H9 (cell line): ENCODE measurements around the gene ARHGEF25. TPM values are rescaled to one million over a fixed set of nuclear protein-coding genes. Genes with fewer than 3 reads are reported as not detected.

ENCODE experiments used
- DNase-seq: peaks from one replicate; pipeline ENCODE4 v3.0.0-alpha.2; 2017
- H2AFZ ChIP-seq: one replicate; pipeline ENCODE4 v1.6.1; 2013; ENCODE audit warnings: mild to moderate bottlenecking, low read length, control low read depth, moderate library complexity
- H2AK5ac ChIP-seq: 2 replicates; pipeline ENCODE4 v1.6.1; 2013; ENCODE audit warnings: low read length, control low read depth, mixed read lengths; ENCODE audit not compliant: insufficient read length
- H2BK120ac ChIP-seq: one replicate; pipeline ENCODE4 v1.6.1; 2013; ENCODE audit warnings: low read depth, mild to moderate bottlenecking, low read length, control low read depth, inconsistent platforms; ENCODE audit not compliant: poor library complexity, severe bottlenecking
- H2BK12ac ChIP-seq: 2 replicates; pipeline ENCODE4 v1.6.1; 2013; ENCODE audit warnings: low read length, control low read depth, mixed read lengths, low read depth; ENCODE audit not compliant: insufficient read length
- H2BK15ac ChIP-seq: 2 replicates; pipeline ENCODE4 v1.6.1; 2013; ENCODE audit warnings: low read depth, low read length, control low read depth
- H2BK20ac ChIP-seq: one replicate; pipeline ENCODE4 v1.6.1; 2013; ENCODE audit warnings: low read depth, mild to moderate bottlenecking, low read length, control low read depth, inconsistent platforms; ENCODE audit not compliant: poor library complexity, severe bottlenecking
- H2BK5ac ChIP-seq: 2 replicates; pipeline ENCODE4 v1.6.1; 2013; ENCODE audit warnings: low read length, control low read depth, mixed read lengths; ENCODE audit not compliant: insufficient read length
- H3K14ac ChIP-seq: 2 replicates; pipeline ENCODE4 v1.6.1; 2013; ENCODE audit warnings: low read length, control low read depth; ENCODE audit not compliant: insufficient read depth
- H3K18ac ChIP-seq: 2 replicates; pipeline ENCODE4 v1.6.1; 2013; ENCODE audit warnings: low read depth, mild to moderate bottlenecking, mixed read lengths, low read length, control low read depth; ENCODE audit not compliant: insufficient read length
- H3K23ac ChIP-seq: 2 replicates; pipeline ENCODE4 v1.6.1; 2013; ENCODE audit warnings: low read length, control low read depth, mixed read lengths, low read depth; ENCODE audit not compliant: insufficient read length
- H3K23me2 ChIP-seq: 2 replicates; pipeline ENCODE4 v1.6.1; 2013; ENCODE audit warnings: low read depth, mild to moderate bottlenecking, mixed read lengths, low read length, control low read depth; ENCODE audit not compliant: insufficient read length, poor library complexity, severe bottlenecking
- H3K27ac ChIP-seq: 2 replicates; pipeline ENCODE4 v1.5.1; 2013; ENCODE audit warnings: low read length, control low read depth, mixed read lengths, low read depth; ENCODE audit not compliant: insufficient read length
- H3K27me3 ChIP-seq: 2 replicates; pipeline ENCODE4 v1.6.1; 2013; ENCODE audit warnings: low read length, control low read depth, inconsistent platforms; ENCODE audit not compliant: insufficient read depth
- H3K4ac ChIP-seq: 2 replicates; pipeline ENCODE4 v1.6.1; 2013; ENCODE audit warnings: low read depth, mild to moderate bottlenecking, control low read depth, inconsistent platforms, low read length, moderate library complexity
- H3K4me1 ChIP-seq: 2 replicates; pipeline ENCODE4 v1.6.1; 2013; ENCODE audit warnings: low read length, control low read depth, inconsistent platforms; ENCODE audit not compliant: insufficient read depth
- H3K4me2 ChIP-seq: 2 replicates; pipeline ENCODE4 v1.6.1; 2013; ENCODE audit warnings: low read length, control low read depth, mixed read lengths; ENCODE audit not compliant: insufficient read length, insufficient read depth
- H3K56ac ChIP-seq: 2 replicates; pipeline ENCODE4 v1.6.1; 2013; ENCODE audit warnings: low read depth, mild to moderate bottlenecking, mixed read lengths, low read length, control low read depth; ENCODE audit not compliant: insufficient read length
- H3K79me1 ChIP-seq: 2 replicates; pipeline ENCODE4 v1.6.1; 2013; ENCODE audit warnings: low read depth, mild to moderate bottlenecking, moderate library complexity, low read length, control low read depth, inconsistent platforms; ENCODE audit not compliant: insufficient read depth, poor library complexity, severe bottlenecking
- H3K79me2 ChIP-seq: 2 replicates; pipeline ENCODE4 v1.6.1; 2013; ENCODE audit warnings: low read length, control low read depth, inconsistent platforms; ENCODE audit not compliant: insufficient read depth
- H3K9ac ChIP-seq: 2 replicates; pipeline ENCODE4 v1.6.1; 2013; ENCODE audit warnings: low read length, control low read depth, mixed read lengths; ENCODE audit not compliant: insufficient read length; ENCODE audit errors: extremely low read depth
- H3K9me3 ChIP-seq: one replicate; pipeline ENCODE4 v1.6.1; 2013; ENCODE audit warnings: low read depth, low read length, inconsistent platforms; ENCODE audit not compliant: control insufficient read depth
- H3T11ph ChIP-seq: one replicate; pipeline ENCODE4 v1.6.1; 2013; ENCODE audit warnings: mild to moderate bottlenecking, low read length, control low read depth, inconsistent platforms
- H4K20me1 ChIP-seq: one replicate; pipeline ENCODE4 v1.6.1; 2013; ENCODE audit not compliant: control insufficient read depth, insufficient read length, insufficient read depth
- H4K5ac ChIP-seq: 2 replicates; pipeline ENCODE4 v1.6.1; 2013; ENCODE audit warnings: low read depth, mild to moderate bottlenecking, mixed read lengths, low read length, control low read depth; ENCODE audit not compliant: insufficient read length
- H4K8ac ChIP-seq: replicated peaks from 2 replicates; pipeline ENCODE4 v1.6.1; 2013; ENCODE audit warnings: low read length, control low read depth, mixed read lengths, low read depth; ENCODE audit not compliant: insufficient read length
- H4K91ac ChIP-seq: 2 replicates; pipeline ENCODE4 v1.6.1; 2013; ENCODE audit warnings: low read depth, mild to moderate bottlenecking, moderate library complexity, mixed read lengths, low read length, control low read depth; ENCODE audit not compliant: insufficient read length
- H3K27ac Mint-ChIP-seq, 3 experiments: 2 replicates in 2 of 3; 3 replicates in 1 of 3; pipeline ENCODE4 v1.8.0; 2020 to 2021; ENCODE audit warnings: mixed read lengths in 3 of 3, mild to moderate bottlenecking in 1 of 3, moderate library complexity in 1 of 3
- H3K27me3 Mint-ChIP-seq: 2 replicates; pipeline ENCODE4 v1.8.0; 2021; ENCODE audit warnings: low read depth, mild to moderate bottlenecking, moderate library complexity, mixed read lengths
- H3K36me3 Mint-ChIP-seq, 3 experiments: 2 replicates in 2 of 3; 3 replicates in 1 of 3; pipeline ENCODE4 v1.8.0; 2020 to 2021; ENCODE audit warnings: low read depth in 3 of 3, mixed read lengths in 3 of 3; ENCODE audit not compliant: insufficient read depth in 1 of 3
- H3K4me1 Mint-ChIP-seq, 2 experiments: 2 replicates each; pipeline ENCODE4 v1.8.0; 2020; ENCODE audit warnings: mixed read lengths in 2 of 2
- H3K4me3 Mint-ChIP-seq, 2 experiments: 2 replicates in 1 of 2; 3 replicates in 1 of 2; pipeline ENCODE4 v1.8.0; 2020 to 2021; ENCODE audit warnings: mild to moderate bottlenecking in 2 of 2, mixed read lengths in 2 of 2, moderate library complexity in 1 of 2
- H3K9me3 Mint-ChIP-seq, 2 experiments: 2 replicates in 1 of 2; 3 replicates in 1 of 2; pipeline ENCODE4 v1.8.0; 2020; ENCODE audit warnings: mild to moderate bottlenecking in 2 of 2, mixed read lengths in 2 of 2, moderate library complexity in 1 of 2
- WGBS: extraction: QIAGEN DNeasy Blood & Tissue Kit; methylation state at CpG from one replicate; pipeline ENCODE4 v1.1.7; 2013; ENCODE audit warnings: missing lambda C conversion rate, low lambda C conversion rate, mixed read lengths; ENCODE audit not compliant: insufficient read length; ENCODE audit errors: extremely low coverage; 5-methylcytosine and 5-hydroxymethylcytosine counted together
- total RNA-seq: library from RNA; stranded (reverse); gene quantifications from 2 replicates; pipeline ENCODE4 v1.2.1, GENCODE V29; 2021
- TF ChIP-seq, protein P1 (sequence below): fragments of 200-600 bp; sonication (generic); conservative IDR thresholded peaks from 3 replicates; pipeline ENCODE4 v1.8.0; 2021; ENCODE audit warnings: antibody characterized with exemption, mild to moderate bottlenecking

Gene ARHGEF25
- total RNA-seq, 1 experiment from 2014 or later: 22.6 TPM

DNA sequence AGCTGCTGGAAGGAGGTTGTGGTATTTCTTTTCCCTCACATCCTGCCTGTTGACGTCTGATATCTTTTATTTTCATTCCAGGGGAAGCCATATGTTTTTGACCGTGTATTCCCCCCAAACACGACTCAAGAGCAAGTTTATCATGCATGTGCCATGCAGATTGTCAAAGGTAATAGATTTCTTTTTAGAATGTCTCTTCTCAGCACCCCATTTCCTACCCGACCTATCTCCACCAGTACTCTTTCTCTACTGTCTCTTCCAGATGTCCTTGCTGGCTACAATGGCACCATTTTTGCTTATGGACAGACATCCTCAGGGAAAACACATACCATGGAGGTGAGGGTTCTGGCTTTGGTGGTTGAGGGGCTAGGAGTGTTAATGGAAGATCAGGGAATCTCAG lies 47.9 kb upstream of the ARHGEF25 start:
- H3K4ac ChIP-seq: no peak overlapping the region
- no peak for DNase-seq
- no peak overlapping the region for H2AFZ ChIP-seq
- H4K20me1 ChIP-seq: no peaks in the 10 kb centered on the region
- H3K9ac ChIP-seq: no peak overlapping the region
- H3K27me3 ChIP-seq: no peaks in the 10 kb centered on the region
- no peaks in the 10 kb centered on the region for H3K79me1 ChIP-seq
- Mint-ChIP-seq H3K27me3 (no peaks in the 10 kb centered on the region), H3K9me3 (no peaks in the 10 kb centered on the region), H3K4me1 (no peaks in the 10 kb centered on the region), H3K36me3 (peaks cover 13 to 29% (median 28%) of the 10 kb centered on the region in 3 experiments; a peak in 6 of 7 replicates), H3K4me3 (no peak overlapping the region), H3K27ac (peak overlapping the region in 1 of 3 experiments; percentile 19; a peak in 1 of 7 replicates)
- no peak overlapping the region for H2BK120ac ChIP-seq
- H3T11ph ChIP-seq: no peak overlapping the region
- H3K23ac ChIP-seq: no peak overlapping the region
- H2BK5ac ChIP-seq: no peak overlapping the region
- no CpG with 5 or more reads among the region's 4 CpGs for whole genome bisulfite sequencing
- H3K4me2 ChIP-seq: no peak overlapping the region
- no peak overlapping the region for H2BK15ac ChIP-seq
- H3K23me2 ChIP-seq: peaks cover 3% of the 10 kb centered on the region
- H2BK20ac ChIP-seq: no peak overlapping the region
- no peak overlapping the region for H3K56ac ChIP-seq
- no peak overlapping the region for H4K8ac ChIP-seq
- H2BK12ac ChIP-seq: no peak overlapping the region
- TF ChIP-seq, protein P1, sequence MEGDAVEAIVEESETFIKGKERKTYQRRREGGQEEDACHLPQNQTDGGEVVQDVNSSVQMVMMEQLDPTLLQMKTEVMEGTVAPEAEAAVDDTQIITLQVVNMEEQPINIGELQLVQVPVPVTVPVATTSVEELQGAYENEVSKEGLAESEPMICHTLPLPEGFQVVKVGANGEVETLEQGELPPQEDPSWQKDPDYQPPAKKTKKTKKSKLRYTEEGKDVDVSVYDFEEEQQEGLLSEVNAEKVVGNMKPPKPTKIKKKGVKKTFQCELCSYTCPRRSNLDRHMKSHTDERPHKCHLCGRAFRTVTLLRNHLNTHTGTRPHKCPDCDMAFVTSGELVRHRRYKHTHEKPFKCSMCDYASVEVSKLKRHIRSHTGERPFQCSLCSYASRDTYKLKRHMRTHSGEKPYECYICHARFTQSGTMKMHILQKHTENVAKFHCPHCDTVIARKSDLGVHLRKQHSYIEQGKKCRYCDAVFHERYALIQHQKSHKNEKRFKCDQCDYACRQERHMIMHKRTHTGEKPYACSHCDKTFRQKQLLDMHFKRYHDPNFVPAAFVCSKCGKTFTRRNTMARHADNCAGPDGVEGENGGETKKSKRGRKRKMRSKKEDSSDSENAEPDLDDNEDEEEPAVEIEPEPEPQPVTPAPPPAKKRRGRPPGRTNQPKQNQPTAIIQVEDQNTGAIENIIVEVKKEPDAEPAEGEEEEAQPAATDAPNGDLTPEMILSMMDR: no peak
- H4K91ac ChIP-seq: no peak overlapping the region
- H3K27ac ChIP-seq: no peak overlapping the region
- no peaks in the 10 kb centered on the region for H3K79me2 ChIP-seq
- no peak overlapping the region for H3K14ac ChIP-seq
- H3K4me1 ChIP-seq: no peaks in the 10 kb centered on the region
- H2AK5ac ChIP-seq: no peak overlapping the region
- no peaks in the 10 kb centered on the region for H3K9me3 ChIP-seq
- no peak overlapping the region for H3K18ac ChIP-seq
- H4K5ac ChIP-seq: no peak overlapping the region
